ENCODE measurements around the gene SLC6A20. TPM values are rescaled to one million over a fixed set of nuclear protein-coding genes. Genes with fewer than 3 reads are reported as not detected.
A peak's percentile ranks its signal among the peaks of the same experiment; 100 is the strongest.

Gene SLC6A20
- total RNA-seq, 1 experiment from 2014 or later = 0.09 TPM

DNA sequence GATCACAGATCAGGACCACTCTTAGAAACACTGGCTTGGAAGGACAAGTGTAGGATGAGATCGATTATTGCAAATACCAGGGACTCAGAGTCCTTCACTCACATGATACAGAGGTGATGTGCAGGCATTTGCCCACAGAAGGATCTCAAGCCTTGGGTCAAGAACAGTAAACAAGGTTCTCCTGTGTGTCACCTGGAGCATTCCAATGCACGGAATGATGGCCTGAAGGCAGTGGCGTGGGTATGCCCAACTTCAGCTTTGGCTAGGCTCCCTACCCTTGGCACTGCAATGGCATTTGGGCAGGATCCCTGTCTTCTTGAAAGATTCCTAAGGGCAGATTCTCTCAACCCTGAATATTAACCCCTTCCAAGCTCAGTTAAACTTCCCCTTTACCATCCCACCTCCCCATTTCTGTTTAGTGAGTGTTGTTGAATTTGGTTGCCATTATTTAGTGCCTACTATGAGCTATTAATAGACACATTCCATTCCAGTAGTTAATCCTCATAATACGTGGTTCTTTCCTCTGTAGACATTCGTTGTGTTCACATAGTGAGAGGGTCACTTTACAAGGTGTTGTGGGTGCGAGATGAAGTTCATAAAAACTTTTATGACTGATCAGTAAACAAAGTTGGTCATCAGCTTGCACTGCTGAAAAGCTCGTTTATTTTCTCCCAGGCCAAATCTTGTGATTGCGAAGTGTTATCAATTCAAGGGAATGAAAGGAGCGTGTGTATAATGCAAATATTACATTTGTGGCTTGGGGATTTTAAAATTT is 46.7 kb upstream of the SLC6A20 start:
- Histone ChIP-seq H3K23me2 (ENCODE audit: insufficient read length, low read depth, low read length, poor library complexity, severe bottlenecking) (peaks cover 11% of the 10 kb centered on the region), H2BK120ac (ENCODE audit: low read depth, low read length, poor library complexity, severe bottlenecking) (no peak overlapping the region), H3K4me1 (ENCODE audit: insufficient read depth, low read length) (no peaks in the 10 kb centered on the region), H3K27ac (ENCODE audit: insufficient read length, low read depth, low read length) (no peak overlapping the region), H2BK5ac (ENCODE audit: insufficient read length, low read length) (no peak overlapping the region), H3K79me2 (ENCODE audit: insufficient read depth, low read length) (no peaks in the 10 kb centered on the region), H2AK5ac (ENCODE audit: insufficient read length, low read length) (no peak overlapping the region), H4K5ac (ENCODE audit: insufficient read length, low read depth, low read length) (no peak overlapping the region), H3K14ac (ENCODE audit: insufficient read depth, low read length) (no peak overlapping the region), H3K27me3 (ENCODE audit: insufficient read depth, low read length) (peaks cover 6% of the 10 kb centered on the region; the same call in 1 of the 2 replicates), H3K9ac (ENCODE audit: extremely low read depth, insufficient read length, low read length) (no peak overlapping the region), H3K23ac (ENCODE audit: insufficient read length, low read depth, low read length) (no peak overlapping the region), H2AFZ (ENCODE audit: low read length) (no peak overlapping the region), H3K79me1 (ENCODE audit: insufficient read depth, low read depth, low read length, poor library complexity, severe bottlenecking) (no peaks in the 10 kb centered on the region), H4K91ac (ENCODE audit: insufficient read length, low read depth, low read length) (no peak overlapping the region), H2BK20ac (ENCODE audit: low read depth, low read length, poor library complexity, severe bottlenecking) (no peak overlapping the region), H3K4me2 (ENCODE audit: insufficient read depth, insufficient read length, low read length) (no peak overlapping the region), H3K4ac (ENCODE audit: low read depth, low read length) (no peak overlapping the region), H4K20me1 (ENCODE audit: control insufficient read depth, insufficient read depth, insufficient read length) (no peaks in the 10 kb centered on the region), H2BK12ac (ENCODE audit: insufficient read length, low read depth, low read length) (no peak overlapping the region), H2BK15ac (ENCODE audit: low read depth, low read length) (no peak overlapping the region), H3K18ac (ENCODE audit: insufficient read length, low read depth, low read length) (no peak overlapping the region), H3K9me3 (ENCODE audit: control insufficient read depth, low read depth, low read length) (no peaks in the 10 kb centered on the region), H4K8ac (replicated peaks; ENCODE audit: insufficient read length, low read depth, low read length) (no peak overlapping the region), H3K56ac (ENCODE audit: insufficient read length, low read depth, low read length) (no peak overlapping the region), H3T11ph (ENCODE audit: low read length) (no peak overlapping the region)
- H3K27me3 Mint-ChIP-seq (ENCODE audit: low read depth) = peaks cover 53% of the 10 kb centered on the region
- peaks cover 3 to 5% of the 10 kb centered on the region in 2 experiments; a peak in 3 of 4 replicates for H3K4me1 Mint-ChIP-seq
- DNase-seq = no peak
- peak overlapping the region in 1 of 2 experiments; percentile 89; a peak in 2 of 5 replicates for H3K4me3 Mint-ChIP-seq
- no peak overlapping the region for H3K27ac Mint-ChIP-seq
- H3K36me3 Mint-ChIP-seq (ENCODE audit: insufficient read depth in 1 of 3, low read depth in 3 of 3) = no peaks in the 10 kb centered on the region
- no CpG with 5 or more reads among the region's 9 CpGs for WGBS (ENCODE audit: extremely low coverage, insufficient read length, low lambda C conversion rate)
- no peaks in the 10 kb centered on the region for H3K9me3 Mint-ChIP-seq
- no peak for TF ChIP-seq CTCF (conservative IDR thresholded peaks at IDR 0.05)
